Measurements from ENCODE around the gene AEBP1. TPM values are rescaled to one million over a fixed set of nuclear protein-coding genes. Genes with fewer than 3 reads are reported as not detected.
A peak's percentile ranks its signal among the peaks of the same experiment; 100 is the strongest.
"Not testable (repeated sequence)": the region's sequence is repeated elsewhere in the genome, so short reads cannot be mapped to it uniquely, and the experiment has no call there.

Gene AEBP1
- polyA plus RNA-seq, 4 donors = 64.8 to 169 (median 78.0) TPM

DNA sequence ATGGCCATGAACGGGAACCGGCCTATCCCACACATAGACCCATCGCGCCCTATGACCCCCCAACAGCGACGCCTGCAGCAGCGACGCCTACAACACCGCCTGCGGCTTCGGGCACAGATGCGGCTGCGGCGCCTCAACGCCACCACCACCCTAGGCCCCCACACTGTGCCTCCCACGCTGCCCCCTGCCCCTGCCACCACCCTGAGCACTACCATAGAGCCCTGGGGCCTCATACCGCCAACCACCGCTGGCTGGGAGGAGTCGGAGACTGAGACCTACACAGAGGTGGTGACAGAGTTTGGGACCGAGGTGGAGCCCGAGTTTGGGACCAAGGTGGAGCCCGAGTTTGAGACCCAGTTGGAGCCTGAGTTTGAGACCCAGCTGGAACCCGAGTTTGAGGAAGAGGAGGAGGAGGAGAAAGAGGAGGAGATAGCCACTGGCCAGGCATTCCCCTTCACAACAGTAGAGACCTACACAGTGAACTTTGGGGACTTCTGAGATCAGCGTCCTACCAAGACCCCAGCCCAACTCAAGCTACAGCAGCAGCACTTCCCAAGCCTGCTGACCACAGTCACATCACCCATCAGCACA is 9.7 kb downstream of the AEBP1 start:
- no peak for DNase-seq (ENCODE audit: low read depth in 4 of 4, low spot score in 3 of 4)

DNA sequence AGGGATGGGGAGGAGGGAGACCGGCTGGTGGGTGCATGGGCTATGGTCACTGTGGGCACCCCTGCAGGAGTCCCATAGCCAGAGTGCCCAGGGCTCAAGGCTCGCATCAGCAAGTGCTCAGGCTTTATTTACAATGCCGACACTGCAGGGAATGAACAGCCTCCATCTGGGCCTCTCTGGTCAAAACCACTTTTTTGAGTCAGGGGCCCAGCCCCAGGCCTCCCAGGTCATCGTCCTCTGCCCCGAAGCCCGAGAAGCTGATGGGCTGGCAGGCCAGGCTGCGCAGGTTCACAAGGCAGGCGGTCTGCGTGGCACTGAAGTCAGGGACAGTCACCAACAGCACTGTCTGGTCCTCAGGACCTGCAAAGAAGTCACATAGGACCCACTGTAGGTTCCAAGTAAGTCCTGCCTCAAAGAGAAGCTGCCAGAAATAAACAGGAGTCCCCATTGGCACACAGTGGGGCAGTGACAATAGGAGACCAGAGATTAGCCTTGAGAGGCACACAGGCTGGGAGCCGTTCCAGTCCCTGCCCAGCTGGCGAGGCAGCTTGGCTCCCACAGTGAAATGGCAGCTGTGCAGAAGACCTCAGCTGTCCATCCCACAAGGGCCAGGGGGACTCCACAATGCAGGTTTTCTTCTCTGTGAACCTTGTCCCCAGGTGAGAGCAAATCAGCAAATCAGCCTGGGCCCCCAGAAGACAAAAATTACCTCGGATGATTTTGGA is 10.6 kb downstream of the AEBP1 start:
- no peak for DNase-seq (ENCODE audit: low read depth in 4 of 4, low spot score in 3 of 4)

DNA sequence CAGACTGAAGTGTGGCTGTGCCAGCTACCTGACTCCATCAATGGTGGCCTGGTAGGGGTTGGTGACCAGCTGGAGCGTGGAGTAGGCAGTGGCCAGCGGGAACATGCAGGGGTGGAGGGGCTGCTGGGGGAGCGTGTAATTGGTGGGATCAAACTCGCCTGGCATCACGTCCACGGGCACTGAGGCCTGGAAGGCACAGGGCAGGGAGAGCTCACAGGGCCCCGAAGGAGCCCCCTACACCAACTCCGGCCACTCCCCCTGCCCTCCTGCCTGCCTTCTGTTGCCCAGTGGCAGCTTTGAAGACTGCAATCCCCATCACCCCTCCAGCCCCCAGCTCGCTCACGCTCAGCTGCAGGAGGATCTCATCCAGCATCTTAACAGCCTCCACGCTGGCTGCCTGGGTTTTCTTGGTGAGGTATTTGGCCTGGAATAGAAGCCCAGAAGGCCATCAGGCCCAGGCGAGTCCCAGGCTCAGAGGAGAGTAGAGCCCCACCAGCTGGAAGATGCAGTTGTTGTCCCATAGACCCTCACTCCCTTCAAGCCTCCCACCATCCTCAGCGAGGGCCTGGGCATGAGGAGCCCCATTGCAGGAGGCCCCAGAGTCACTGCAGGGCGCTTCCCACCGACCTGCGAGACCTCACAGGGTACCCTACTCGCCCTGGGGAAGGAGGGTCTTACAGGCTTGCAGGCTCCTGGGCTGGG is 12.1 kb downstream of the AEBP1 start:
- DNase-seq (ENCODE audit: low read depth in 4 of 4, low spot score in 3 of 4) = no peak

DNA sequence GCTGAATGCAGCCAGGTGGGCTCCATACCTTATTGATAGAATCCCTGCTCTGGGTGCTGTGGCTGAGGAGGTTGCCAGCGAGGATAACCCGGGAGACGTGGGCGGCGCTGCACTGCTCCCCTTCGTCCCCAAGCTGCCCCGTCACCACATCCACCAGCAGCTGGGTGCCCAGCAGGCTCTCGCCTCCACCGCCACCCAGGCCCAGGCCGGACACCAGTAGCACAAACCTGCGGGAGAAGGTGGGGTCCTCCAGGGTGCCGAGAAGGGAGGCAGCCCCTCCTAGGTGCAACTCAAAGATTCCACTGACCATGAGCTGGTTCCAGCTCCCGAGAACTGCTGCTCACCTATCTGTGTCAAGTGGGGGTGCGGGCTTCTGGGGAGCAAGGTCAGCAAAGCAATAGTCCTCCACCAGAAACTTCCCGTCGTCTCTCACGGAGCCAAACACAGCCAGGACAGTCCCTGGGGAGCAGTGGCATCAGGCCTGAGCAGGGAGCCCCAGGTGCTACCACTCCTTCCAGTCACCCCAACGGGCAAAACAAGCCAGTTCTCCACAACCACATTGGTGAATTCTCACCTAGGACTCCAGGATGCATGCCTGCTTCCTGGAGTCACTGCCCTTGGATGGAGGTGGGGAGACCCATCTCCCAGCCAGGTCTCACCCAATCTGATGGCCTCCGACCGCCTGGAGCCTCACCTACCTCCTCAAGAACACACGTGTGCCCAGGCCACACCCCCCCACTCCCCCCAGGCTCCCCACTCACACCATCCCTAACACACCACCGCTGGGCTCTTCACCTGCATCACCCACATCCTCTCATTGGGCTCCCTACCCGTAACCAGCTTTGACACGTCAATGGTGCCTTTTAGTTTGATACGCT is 12.9 kb downstream of the AEBP1 start:
- DNase-seq (ENCODE audit: low read depth in 4 of 4, low spot score in 3 of 4) = no peak

DNA sequence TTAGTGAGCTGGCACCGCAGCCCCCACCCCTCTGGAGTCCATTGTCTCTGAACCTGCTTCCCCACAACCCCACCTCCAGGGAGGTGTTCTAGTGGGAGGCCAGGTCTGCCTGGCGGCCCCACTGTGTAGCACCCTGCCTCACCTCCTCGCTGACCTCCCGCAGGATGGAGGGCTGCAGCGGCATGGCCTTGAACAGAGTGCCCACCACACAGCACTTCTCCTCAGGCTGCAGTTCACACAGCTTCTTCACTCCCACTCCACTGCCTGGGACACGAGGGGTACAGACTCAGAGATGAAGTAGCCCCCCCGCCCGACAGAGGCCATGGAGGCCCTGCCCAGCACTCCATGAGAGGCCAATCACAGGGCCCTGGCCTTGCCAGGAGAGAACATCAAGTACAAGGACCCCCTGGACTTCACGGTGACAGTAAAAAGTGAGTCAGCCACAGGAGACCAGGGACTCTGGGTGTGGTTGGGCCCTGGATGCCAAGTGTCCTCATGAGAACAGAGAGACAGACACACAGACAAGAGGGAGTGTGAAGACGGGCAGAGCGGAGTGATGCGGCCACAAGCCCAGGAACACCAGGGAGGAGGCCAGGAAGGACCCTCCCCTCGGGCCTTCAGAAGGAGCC is 13.8 kb downstream of the AEBP1 start:
- no peak for DNase-seq (ENCODE audit: low read depth in 4 of 4, low spot score in 3 of 4)

DNA sequence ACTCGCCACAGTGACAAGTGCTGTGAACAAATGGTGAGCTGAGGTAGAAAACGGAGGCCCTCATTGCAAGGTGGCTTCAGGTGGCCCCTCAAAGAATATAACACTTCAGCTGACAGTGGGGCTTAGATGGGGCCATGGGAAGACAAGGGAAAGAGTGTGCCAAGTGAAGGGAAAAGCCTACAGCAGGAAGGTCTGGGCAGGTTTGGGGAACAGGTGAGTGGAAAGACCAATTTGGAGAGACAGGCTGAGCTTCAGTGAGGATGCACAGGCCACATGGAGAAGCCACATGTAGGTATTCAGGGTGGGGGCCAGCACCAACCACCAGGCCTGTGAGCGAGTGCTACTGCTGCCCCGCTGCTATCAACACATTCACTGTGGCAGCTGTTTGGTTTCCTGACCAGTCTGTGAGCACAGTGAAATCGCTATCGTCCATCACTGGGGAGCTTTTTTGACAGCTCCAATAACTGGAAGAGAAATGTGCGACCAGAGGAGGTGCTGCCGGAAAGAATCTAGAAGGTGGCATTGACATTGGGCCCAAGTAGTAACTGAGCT is 15.8 kb downstream of the AEBP1 start:
- DNase-seq (ENCODE audit: low read depth in 4 of 4, low spot score in 3 of 4) = no peak

DNA sequence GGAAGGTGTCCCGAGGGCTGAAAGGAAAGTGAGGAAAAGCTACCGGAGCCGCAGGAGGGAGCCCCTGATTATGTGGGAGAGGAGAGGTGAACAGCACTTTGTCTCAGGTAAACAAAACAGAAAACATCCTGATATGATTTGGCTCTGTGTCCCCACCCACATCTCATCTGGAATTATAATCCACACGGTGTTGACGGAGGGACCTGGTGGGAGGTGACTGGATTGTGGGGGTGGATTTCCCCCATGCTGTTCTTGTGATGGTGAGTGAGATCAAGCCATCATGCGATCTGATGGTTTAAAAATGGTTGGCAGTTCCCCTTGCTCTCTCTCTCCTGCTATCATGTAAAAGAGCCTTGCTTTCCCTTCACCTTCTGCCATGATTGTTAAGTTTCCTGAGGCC is 16.2 kb downstream of the AEBP1 start:
- no peak for DNase-seq (ENCODE audit: low read depth in 4 of 4, low spot score in 3 of 4)

DNA sequence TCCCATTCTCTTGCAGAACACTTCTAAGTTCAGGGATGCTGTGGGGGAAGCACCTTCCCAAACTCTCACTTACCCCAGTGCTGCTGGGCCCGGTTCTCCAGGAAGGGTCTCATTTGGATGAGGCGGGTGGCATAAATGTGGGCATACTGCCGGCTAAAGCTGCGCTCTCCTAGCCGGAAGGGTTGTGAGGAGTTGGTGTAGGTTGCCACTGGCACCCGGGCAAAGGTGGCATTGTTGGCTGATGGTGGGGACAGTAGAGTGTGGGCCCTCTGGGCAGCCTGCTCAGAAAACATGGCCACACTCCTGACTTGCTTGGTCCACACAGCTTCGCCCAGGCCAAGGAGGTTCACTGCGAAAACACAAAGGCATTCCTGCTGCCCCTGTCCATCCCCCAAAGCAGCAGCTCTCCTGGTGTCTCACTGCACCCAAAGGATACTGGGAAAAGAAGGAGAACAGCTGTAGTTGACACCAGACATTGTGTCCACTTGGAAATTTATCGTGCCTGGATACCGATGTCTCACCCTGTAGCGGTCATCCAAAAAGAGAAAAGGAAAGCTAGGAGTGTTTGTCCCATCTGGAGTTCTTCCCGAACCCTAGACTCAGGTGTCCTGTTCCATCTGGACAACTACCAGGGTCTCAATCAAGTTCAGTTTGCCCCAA is 17.7 kb downstream of the AEBP1 start:
- DNase-seq (ENCODE audit: low read depth in 4 of 4, low spot score in 3 of 4) = no peak

DNA sequence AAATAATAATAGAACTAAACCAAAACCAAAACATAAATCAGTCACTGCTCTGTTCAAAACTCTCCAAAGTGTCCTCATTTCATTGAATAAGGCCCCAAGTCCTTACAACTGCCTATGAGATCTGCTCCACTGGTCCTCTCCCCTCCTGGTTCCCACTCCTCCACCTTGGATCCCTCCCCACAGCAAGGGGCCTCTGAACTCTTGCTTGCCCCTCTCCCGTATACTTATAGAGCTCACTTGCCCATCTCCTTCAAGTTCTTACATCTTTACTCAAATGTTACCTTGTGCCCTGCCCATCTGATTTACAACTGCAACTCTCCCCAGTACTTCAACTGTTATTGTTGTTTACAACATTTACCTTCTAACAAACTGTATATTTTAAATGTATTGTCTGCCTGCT is 18.4 kb downstream of the AEBP1 start:
- no peak for DNase-seq (ENCODE audit: low read depth in 4 of 4, low spot score in 3 of 4)

DNA sequence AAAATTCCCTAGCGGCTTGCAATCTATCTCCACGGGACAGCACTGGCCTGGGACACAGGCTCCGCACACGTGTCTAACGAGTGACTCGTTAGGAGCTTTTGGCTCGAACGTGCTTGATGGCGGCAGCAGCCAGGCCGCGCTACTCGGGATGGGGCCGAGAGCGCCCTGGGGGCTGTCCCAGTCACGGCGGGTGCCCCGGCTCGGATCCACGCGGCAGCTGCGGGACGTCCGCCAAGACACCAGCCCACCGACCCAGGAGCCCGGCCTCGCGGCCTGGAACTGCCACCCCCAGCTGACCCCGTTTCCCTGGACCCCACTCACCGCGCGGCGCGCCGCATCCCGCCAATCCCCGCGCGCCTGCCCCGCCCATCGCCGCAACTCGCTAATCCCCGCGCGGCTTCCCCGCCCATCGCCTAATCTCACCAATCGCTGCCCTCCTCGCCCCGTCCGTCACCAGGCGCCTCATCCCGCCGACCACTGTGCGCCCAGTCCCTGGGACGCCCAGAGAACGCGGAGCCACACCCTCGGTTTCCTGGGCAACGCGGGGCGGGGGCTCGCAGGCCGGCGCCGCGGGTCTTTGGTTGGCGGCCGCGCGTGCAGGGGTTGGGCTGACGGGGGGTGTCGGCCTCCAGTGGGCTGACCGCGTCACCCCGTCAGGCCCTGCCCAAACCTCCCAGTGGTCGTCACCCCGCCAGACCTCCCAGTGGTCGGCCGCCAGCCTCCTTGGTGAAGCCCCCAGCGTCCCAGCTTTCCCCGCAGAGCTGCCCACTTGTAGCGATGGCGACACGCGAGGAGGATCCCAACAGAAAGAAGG is 19.3 kb downstream of the AEBP1 start, which contains the start of gene POLD2:
Gene POLD2 (minus strand): TSS at position 359 of the 814 bp plus-strand sequence. CDS start 1,495 bp downstream, outside the sequence.
- DNase-seq (ENCODE audit: low read depth in 4 of 4, low spot score in 3 of 4) = peak; percentile 89 to 95 (median 94)

DNA sequence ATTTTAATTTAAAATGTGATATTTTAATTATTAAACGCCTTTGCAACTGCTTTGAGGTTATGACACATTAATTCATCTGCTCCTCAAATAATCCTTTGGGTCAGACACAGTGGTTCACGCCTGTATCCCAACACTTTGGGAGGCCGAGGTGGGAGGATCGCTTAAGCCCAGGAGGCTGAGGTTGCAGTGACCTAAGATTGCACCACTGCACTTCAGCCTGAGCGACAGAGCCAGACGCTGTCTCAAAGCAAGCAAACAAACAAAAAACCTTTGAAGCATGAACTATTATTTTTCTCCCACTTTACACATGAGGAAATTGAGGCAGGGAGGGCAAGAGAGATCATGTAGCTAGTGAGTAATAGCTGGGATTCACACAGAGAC is 20.7 kb downstream of the AEBP1 start:
- no peak for DNase-seq (ENCODE audit: low read depth in 4 of 4, low spot score in 3 of 4)

DNA sequence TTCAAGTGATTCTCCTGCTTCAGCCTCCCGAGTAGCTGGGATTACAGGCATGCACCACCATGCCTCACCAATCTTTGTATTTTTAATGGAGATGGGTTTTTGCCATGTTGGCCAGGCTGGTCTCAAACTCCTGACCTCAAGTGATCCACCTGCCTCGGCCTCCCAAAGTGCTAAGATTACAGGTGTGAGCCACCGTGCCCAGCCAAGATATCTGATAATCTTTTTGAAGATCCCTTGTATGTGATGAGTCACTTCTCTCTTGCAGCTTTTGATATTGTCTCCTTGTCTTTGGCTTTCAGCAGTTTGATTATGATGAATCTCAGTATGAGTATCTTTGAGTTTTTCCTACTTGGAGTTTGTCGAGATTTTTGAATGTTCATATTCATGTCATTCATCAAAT is 22.4 kb downstream of the AEBP1 start:
- not testable (repeated sequence) for DNase-seq (ENCODE audit: low read depth in 4 of 4, low spot score in 3 of 4)

DNA sequence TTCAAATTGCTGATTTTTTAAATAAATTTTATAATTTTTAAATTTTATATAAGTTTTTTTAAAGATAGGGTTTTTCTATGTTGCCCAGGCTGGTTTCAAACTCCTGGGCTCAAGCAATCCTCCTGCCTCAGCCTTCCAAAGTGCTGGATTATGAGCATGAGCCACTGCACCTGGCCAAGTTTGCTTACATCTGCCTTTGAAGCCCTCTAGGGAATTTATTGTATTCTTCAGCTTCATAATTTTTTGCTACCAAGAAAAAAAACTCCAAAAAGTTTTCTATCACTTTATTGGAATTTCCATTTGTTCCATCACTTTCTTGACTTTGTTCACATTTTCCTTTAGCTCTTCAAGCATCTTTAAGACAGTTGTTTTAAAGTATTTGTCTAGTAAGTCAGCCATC is 23.0 kb downstream of the AEBP1 start:
- DNase-seq (ENCODE audit: low read depth in 4 of 4, low spot score in 3 of 4) = no peak

DNA sequence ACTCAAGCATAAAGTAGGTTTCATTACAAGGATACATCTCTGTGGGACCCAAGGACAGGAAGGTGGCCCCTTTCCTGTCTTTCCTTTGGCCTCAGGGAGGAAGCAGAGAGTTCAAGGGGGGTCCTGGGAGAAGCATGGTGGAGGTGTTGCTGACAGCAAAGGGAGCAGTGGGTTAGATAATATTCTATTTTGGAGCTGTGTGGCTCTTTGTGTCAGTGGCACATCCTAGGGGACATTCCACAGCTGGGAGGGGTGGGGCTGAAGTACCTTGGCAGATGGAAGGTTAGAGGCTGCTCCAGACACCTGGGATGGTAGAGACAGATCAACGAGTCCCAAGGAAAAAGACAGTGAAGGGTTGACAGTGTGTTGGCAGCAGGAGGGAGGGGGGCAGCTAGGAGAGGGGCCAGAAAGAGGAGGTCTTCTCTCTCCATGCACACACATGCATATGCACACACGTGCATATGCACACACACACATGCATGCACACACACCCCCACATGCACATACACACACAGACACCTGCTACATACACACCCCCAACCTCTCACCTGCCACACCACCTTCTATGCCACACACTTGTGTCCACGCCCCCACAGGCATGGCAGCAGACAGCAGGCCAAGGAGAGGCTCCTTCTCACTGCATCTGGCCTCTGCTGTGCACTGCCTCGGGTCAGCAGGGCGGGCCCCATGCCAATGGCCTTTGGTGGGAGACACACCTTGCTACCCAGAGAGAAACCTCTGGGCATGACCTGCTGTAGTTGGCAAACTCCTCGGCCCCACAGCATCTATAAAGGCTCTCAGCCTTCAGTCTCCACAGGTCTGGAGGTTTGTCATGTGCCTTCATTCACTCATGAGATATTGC is 24.8 kb downstream of the AEBP1 start:
- DNase-seq (ENCODE audit: low read depth in 4 of 4, low spot score in 3 of 4) = no peak

DNA sequence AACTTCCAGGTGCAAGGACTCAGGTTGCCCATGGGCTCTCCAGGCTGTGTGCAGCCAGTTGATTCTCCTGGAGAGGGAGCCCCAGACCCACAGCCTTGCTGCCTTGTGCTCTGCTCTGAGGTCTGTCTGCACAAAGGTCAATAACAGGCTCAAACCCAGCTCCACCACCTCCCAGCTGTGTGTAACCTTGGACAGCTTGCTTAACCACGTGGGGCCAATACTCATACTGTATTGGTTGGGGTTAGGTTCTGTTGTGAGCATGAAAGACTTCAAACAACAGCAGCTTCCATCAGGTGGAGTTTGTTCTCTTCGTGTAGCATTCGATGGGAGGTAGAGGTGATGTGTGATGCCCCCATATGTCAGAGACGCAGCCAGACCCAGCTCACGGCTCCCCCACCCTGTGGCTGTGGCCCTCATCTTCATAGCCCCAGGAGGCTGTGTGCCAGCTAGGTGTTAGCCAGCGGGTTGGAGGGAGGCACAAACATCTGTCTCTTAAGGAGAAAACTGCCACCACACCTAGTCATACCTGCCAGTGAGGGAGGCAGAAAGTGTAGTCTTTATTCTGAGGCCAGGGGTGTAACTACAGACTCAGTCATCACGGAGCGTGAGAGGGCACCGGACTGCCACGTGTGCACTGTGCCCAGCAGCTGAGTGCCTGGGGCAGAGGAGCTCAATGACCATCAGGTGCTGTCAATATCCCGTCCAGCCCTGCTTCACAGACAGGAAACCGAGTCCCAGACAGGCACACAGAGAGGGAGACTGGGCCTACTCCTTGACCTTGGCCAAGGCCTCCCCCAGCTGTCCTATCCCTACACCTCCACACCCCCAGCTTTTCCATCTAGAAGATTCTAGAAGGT is 27.3 kb downstream of the AEBP1 start:
- DNase-seq (ENCODE audit: low read depth in 4 of 4, low spot score in 3 of 4) = no peak

DNA sequence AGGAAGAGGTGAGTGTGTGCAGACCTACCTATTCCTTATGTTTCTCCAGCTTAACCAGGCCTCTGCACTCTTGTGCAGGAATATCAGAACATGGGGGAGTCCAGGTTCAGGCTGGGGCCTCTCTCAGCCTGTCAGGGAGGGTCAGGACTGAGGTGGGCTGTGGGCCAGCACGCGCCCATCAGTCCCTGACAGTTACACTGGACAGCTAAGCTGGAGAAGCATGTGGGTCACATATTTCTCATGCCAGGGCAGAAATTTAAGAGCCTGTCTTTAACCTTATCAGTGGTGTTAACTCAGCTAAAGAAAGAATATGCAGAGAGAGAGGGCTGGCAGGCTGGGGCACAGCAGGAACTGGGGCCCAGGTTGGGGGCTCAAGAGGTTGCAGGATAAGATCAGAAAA is 27.9 kb downstream of the AEBP1 start:
- no peak for DNase-seq (ENCODE audit: low read depth in 4 of 4, low spot score in 3 of 4)

DNA sequence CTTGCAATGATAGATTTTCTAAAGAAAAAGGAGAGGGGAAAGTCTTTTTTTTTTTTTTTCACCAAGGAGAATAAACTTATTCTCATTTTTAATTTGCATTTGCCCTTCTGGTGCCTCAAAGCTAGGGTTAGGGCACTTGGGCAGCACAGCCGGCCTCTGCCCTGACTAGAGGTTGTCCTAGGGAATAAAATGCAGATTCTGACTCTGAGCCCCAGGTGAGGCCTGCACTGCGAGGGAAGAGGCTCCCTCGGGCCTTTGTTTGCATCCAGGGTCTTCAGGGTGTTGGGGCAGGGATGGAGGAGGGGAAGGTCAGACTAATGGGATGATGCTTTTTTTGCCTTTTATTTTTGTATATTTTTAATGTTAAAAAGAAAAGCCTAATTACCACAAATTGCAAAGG is 29.1 kb downstream of the AEBP1 start:
- DNase-seq (ENCODE audit: low read depth in 4 of 4, low spot score in 3 of 4) = no peak

Data from left renal pelvis (tissue), 4 donors.